ENCODE measurements around the gene PRR35.
A peak's percentile ranks its signal among the peaks of the same experiment; 100 is the strongest.

The PRR35 gene

GRCh38 chr16:592518-593306, 32.5 kb downstream of the PRR35 start:
- peak in 1 of 2 donors; percentile 61 for DNase-seq
- peaks cover 0 to 30% (median 5%) of the 10 kb centered on the region in 3 donors for H3K36me3 ChIP-seq
- H3K27ac ChIP-seq = no peak overlapping the region
- intact Hi-C loops (cut with DNase I; ENCODE audit: low total_unique reads) = no loop called here
- no peak overlapping the region for H3K4me3 ChIP-seq
- H3K9me3 ChIP-seq = no peaks in the 10 kb centered on the region
- H3K4me1 ChIP-seq = peaks cover 0 to 57% (median 33%) of the 10 kb centered on the region in 4 donors
- no peak for TF ChIP-seq CTCF (IDR thresholded peaks at IDR 0.05)
- H3K27me3 ChIP-seq = no peaks in the 10 kb centered on the region

- no peaks in the 10 kb centered on the region for H3K9me3 ChIP-seq
- no peak for TF ChIP-seq CTCF (IDR thresholded peaks at IDR 0.05)
- H3K27ac ChIP-seq = no peak overlapping the region
- H3K36me3 ChIP-seq = peaks cover 0 to 30% (median 5%) of the 10 kb centered on the region in 3 donors
- H3K27me3 ChIP-seq = no peaks in the 10 kb centered on the region
- DNase-seq = no peak
- intact Hi-C loops (cut with DNase I; ENCODE audit: low total_unique reads) = no loop called here
- peaks cover 0 to 50% (median 26%) of the 10 kb centered on the region in 4 donors for H3K4me1 ChIP-seq
- no peak overlapping the region for H3K4me3 ChIP-seq
These were observed 33.2 kb downstream of the PRR35 start for GRCh38 chr16:593406-593805.

GRCh38 chr16:593807-594206, 33.6 kb downstream of the PRR35 start:
- intact Hi-C loops (cut with DNase I; ENCODE audit: low total_unique reads) = no loop called here
- H3K27me3 ChIP-seq = no peaks in the 10 kb centered on the region
- TF ChIP-seq CTCF (IDR thresholded peaks at IDR 0.05) = no peak
- peaks cover 0 to 48% (median 25%) of the 10 kb centered on the region in 4 donors for H3K4me1 ChIP-seq
- no peak for DNase-seq
- no peak overlapping the region for H3K27ac ChIP-seq
- peaks cover 0 to 33% (median 5%) of the 10 kb centered on the region in 3 donors for H3K36me3 ChIP-seq
- H3K4me3 ChIP-seq = no peak overlapping the region
- H3K9me3 ChIP-seq = no peaks in the 10 kb centered on the region

DNA sequence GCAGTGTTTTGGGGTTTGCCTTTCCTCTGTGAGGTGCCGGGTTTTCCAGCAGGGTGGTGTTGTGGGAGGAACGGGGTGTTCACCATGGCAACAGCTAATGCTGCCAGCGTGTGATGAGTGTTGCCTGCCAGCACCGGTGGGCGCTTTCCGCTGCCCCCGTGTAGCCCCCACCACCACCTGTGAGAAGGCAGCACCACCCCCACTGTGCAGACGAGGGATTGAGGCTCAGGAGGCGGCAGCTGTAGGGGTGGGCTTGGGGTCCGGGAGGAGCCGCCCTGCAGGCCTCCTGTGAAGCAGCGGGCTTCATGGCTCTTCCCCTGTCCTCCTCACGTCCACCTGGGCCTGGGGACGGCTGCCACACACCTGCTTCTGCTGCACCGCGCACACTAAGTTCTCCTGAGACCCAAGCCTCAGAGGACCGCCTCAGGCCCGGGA, 34.9 kb downstream of the PRR35 start:
- intact Hi-C loops (cut with DNase I; ENCODE audit: low total_unique reads) = no loop called here
- no peak for DNase-seq
- peaks cover 0 to 48% (median 25%) of the 10 kb centered on the region in 4 donors for H3K4me1 ChIP-seq
- H3K4me3 ChIP-seq = no peak overlapping the region
- peaks cover 0 to 41% (median 9%) of the 10 kb centered on the region in 3 donors for H3K36me3 ChIP-seq
- TF ChIP-seq CTCF (IDR thresholded peaks at IDR 0.05) = no peak
- no peaks in the 10 kb centered on the region for H3K27me3 ChIP-seq
- H3K9me3 ChIP-seq = no peaks in the 10 kb centered on the region
- no peak overlapping the region for H3K27ac ChIP-seq

GRCh38 chr16:595942-596735, 35.9 kb downstream of the PRR35 start:
- TF ChIP-seq CTCF (IDR thresholded peaks at IDR 0.05) = no peak
- H3K4me1 ChIP-seq = peaks cover 0 to 40% (median 18%) of the 10 kb centered on the region in 4 donors
- H3K9me3 ChIP-seq = no peaks in the 10 kb centered on the region
- H3K27me3 ChIP-seq = no peaks in the 10 kb centered on the region
- no peak overlapping the region for H3K27ac ChIP-seq
- DNase-seq = no peak
- H3K4me3 ChIP-seq = no peak overlapping the region
- intact Hi-C loops (cut with DNase I; ENCODE audit: low total_unique reads) = no loop called here
- H3K36me3 ChIP-seq = peaks cover 0 to 51% (median 9%) of the 10 kb centered on the region in 3 donors
